NCI-H146 treated with DMSO at 0.1 percent for 48 hours (cell line): ENCODE results near the gene ZNF548.
"Not testable (repeated sequence)": the region's sequence is repeated elsewhere in the genome, so short reads cannot be mapped to it uniquely, and the experiment has no call there.

Source experiments
- DNase-seq: peaks from one replicate; lab custom pipeline; 2025; ENCODE audit not compliant: unreplicated experiment; lab: John Stamatoyannopoulos, UW

ZNF548 gene

GRCh38 chr19:57389730-57390598 is at the start of gene ZNF548:
ZNF548 (plus strand) TSS chr19:57389854; CDS start chr19:57390100, 246 bp downstream.
- DNase-seq = peak; percentile 96

GRCh38 chr19:57342582-57342981 is 47.1 kb upstream of the ZNF548 start:
- DNase-seq = no peak

- DNase-seq = no peak
These were observed 41.5 kb upstream of the ZNF548 start for GRCh38 chr19:57348136-57348535.

- peak; percentile 92 for DNase-seq
These were observed 38.5 kb upstream of the ZNF548 start, which contains the start of gene ZNF304 for GRCh38 chr19:57350877-57351805. ZNF304 (plus strand) TSS chr19:57351271; CDS start chr19:57351665, 394 bp downstream.

GRCh38 chr19:57351867-57352266 is 37.8 kb upstream of the ZNF548 start:
- DNase-seq = no peak

GRCh38 chr19:57355916-57356315 is 33.7 kb upstream of the ZNF548 start:
- no peak for DNase-seq

- DNase-seq = no peak
These were observed 32.2 kb upstream of the ZNF548 start for GRCh38 chr19:57357406-57357805.

GRCh38 chr19:57359300-57359699 is 30.4 kb upstream of the ZNF548 start:
- DNase-seq = no peak

- DNase-seq = no peak
These were observed 27.2 kb upstream of the ZNF548 start for GRCh38 chr19:57362419-57362818.

- DNase-seq = peak; percentile 97
These were observed 26.5 kb upstream of the ZNF548 start, which contains the start of the genes TRAPPC2B and ZNF547 for GRCh38 chr19:57362997-57363687. TRAPPC2B (plus strand) TSS chr19:57363551; CDS start chr19:57364834, 1,283 bp downstream. ZNF547 (plus strand) TSS chr19:57363551; CDS start chr19:57368556, 5,005 bp downstream.

- DNase-seq = no peak
These were observed 25.9 kb upstream of the ZNF548 start for GRCh38 chr19:57363688-57364181.

GRCh38 chr19:57366776-57367175 is 22.9 kb upstream of the ZNF548 start:
- DNase-seq = no peak

GRCh38 chr19:57374179-57374578 is 15.5 kb upstream of the ZNF548 start:
- no peak for DNase-seq

GRCh38 chr19:57374647-57375046 is 15.0 kb upstream of the ZNF548 start:
- not testable (repeated sequence) for DNase-seq

GRCh38 chr19:57376151-57376550 is 13.5 kb upstream of the ZNF548 start:
- no peak for DNase-seq

GRCh38 chr19:57377498-57378146 is 12.0 kb upstream of the ZNF548 start:
- DNase-seq = no peak

GRCh38 chr19:57380923-57381322 is 8.7 kb upstream of the ZNF548 start:
- no peak for DNase-seq

GRCh38 chr19:57382806-57383488 is 6.7 kb upstream of the ZNF548 start:
- no peak for DNase-seq

GRCh38 chr19:57389194-57389729 is 392 bp upstream of the ZNF548 start:
- no peak for DNase-seq
